Measurements from ENCODE around the gene ABL2.

- TF ChIP-seq CTCF (IDR thresholded peaks at IDR 0.05) (no peak), POLR2A (IDR thresholded peaks at IDR 0.05) (no peak)
Observed at GRCh38 chr1:179252606-179253005, 23.1 kb upstream of the ABL2 start.
